GM21619 (cell line): ENCODE measurements around the gene SYCN.
"Not testable (repeated sequence)": the region's sequence is repeated elsewhere in the genome, so short reads cannot be mapped to it uniquely, and the experiment has no call there.

Experiments
- ATAC-seq: cut with Tn5 transposase; IDR thresholded peaks from one replicate; pipeline ENCODE4 v1.9.1; 2021; ENCODE audit not compliant: unreplicated experiment

The SYCN gene

GRCh38 chr19:39230096-39230764 lies 26.2 kb upstream of the SYCN start:
- no peak for ATAC-seq

GRCh38 chr19:39224910-39225309 lies 20.8 kb upstream of the SYCN start:
- no peak for ATAC-seq

GRCh38 chr19:39223703-39224279 lies 19.7 kb upstream of the SYCN start:
- no peak for ATAC-seq

GRCh38 chr19:39219108-39219507 lies 15.0 kb upstream of the SYCN start:
- ATAC-seq, result not testable (repeated sequence)

- no peak for ATAC-seq
Observed at GRCh38 chr19:39218230-39219007, 14.4 kb upstream of the SYCN start.

GRCh38 chr19:39217094-39217493 lies 13.0 kb upstream of the SYCN start:
- no peak for ATAC-seq

GRCh38 chr19:39215323-39215722 lies 11.3 kb upstream of the SYCN start:
- not testable (repeated sequence) for ATAC-seq

GRCh38 chr19:39212375-39212742 lies 8.3 kb upstream of the SYCN start:
- ATAC-seq, result no peak

GRCh38 chr19:39211731-39212374 lies 7.8 kb upstream of the SYCN start:
- ATAC-seq, result no peak

- no peak for ATAC-seq
Observed at GRCh38 chr19:39209196-39209595, 5.1 kb upstream of the SYCN start.

- ATAC-seq, result no peak
Observed at GRCh38 chr19:39208175-39208795, 4.2 kb upstream of the SYCN start.

- no peak for ATAC-seq
Observed at GRCh38 chr19:39207293-39207836, 3.3 kb upstream of the SYCN start.

GRCh38 chr19:39206122-39206521 lies 2.1 kb upstream of the SYCN start:
- ATAC-seq, result no peak

- ATAC-seq, result no peak
Observed at GRCh38 chr19:39205449-39205764, 1.3 kb upstream of the SYCN start.

GRCh38 chr19:39202998-39203355 lies 1.1 kb downstream of the SYCN start:
- no peak for ATAC-seq

- ATAC-seq, result no peak
Observed at GRCh38 chr19:39200803-39201115, 3.3 kb downstream of the SYCN start.

GRCh38 chr19:39200066-39200802 lies 3.8 kb downstream of the SYCN start:
- ATAC-seq, result no peak

GRCh38 chr19:39199025-39199424 lies 5.0 kb downstream of the SYCN start:
- ATAC-seq, result no peak

- no peak for ATAC-seq
Observed at GRCh38 chr19:39197808-39198207, 6.3 kb downstream of the SYCN start.

GRCh38 chr19:39196860-39197562 lies 7.1 kb downstream of the SYCN start, which contains the start of gene NCCRP1:
TSS of gene NCCRP1 (plus strand) at chr19:39196964. CDS start at chr19:39196983, 19 bp downstream.
- ATAC-seq, result no peak
